Liver (tissue), 9 donors: ENCODE measurements around the gene MAML3. TPM values are rescaled to one million over a fixed set of nuclear protein-coding genes. Genes with fewer than 3 reads are reported as not detected.

Source experiments
- DNase-seq: peaks from one replicate; pipeline ENCODE4 v3.0.0-alpha.2; 2017; ENCODE audit warnings: low spot score
- H3K27ac ChIP-seq, 2 donors: one replicate each; pipeline ENCODE4 v1.7.0; 2013; ENCODE audit warnings: inconsistent platforms in 2 of 2, low read length in 2 of 2, control low read depth in 1 of 2, low read depth in 1 of 2, mild to moderate bottlenecking in 1 of 2
- H3K27me3 ChIP-seq, 4 donors: one replicate each; pipeline versions ENCODE4 v1.6.1 to v1.7.0; 2013; ENCODE audit warnings: low read length in 3 of 4, inconsistent platforms in 1 of 4, mild to moderate bottlenecking in 1 of 4, moderate library complexity in 1 of 4; ENCODE audit not compliant: control insufficient read depth in 4 of 4, insufficient read depth in 4 of 4
- H3K36me3 ChIP-seq, 4 donors: one replicate each; pipeline versions ENCODE4 v1.6.1 to v1.7.0; 2013; ENCODE audit warnings: low read length in 3 of 4, mild to moderate bottlenecking in 3 of 4, low read depth in 1 of 4, moderate library complexity in 1 of 4; ENCODE audit not compliant: control insufficient read depth in 4 of 4, insufficient read depth in 3 of 4
- H3K4me1 ChIP-seq, 4 donors: one replicate each; pipeline versions ENCODE4 v1.6.1 to v1.7.0; 2013; ENCODE audit warnings: low read length in 3 of 4, mild to moderate bottlenecking in 3 of 4, moderate library complexity in 1 of 4; ENCODE audit not compliant: control insufficient read depth in 4 of 4, insufficient read depth in 4 of 4
- H3K4me3 ChIP-seq, 3 donors: one replicate each; pipeline versions ENCODE4 v1.6.1 to v1.7.0; 2013; ENCODE audit warnings: low read length in 3 of 3, control low read depth in 1 of 3, low read depth in 1 of 3, mild to moderate bottlenecking in 1 of 3
- H3K9ac ChIP-seq, 2 donors: one replicate each; pipeline ENCODE4 v1.7.0; 2013; ENCODE audit warnings: low read length in 2 of 2, mild to moderate bottlenecking in 2 of 2, moderate library complexity in 2 of 2, control low read depth in 1 of 2, low read depth in 1 of 2
- H3K9me3 ChIP-seq, 4 donors: one replicate each; pipeline versions ENCODE4 v1.6.1 to v1.7.0; 2013; ENCODE audit warnings: low read length in 3 of 4; ENCODE audit not compliant: control insufficient read depth in 4 of 4
- ATF3 ChIP-seq: IDR thresholded peaks from 2 replicates; pipeline ENCODE4 v1.6.1; 2016; ENCODE audit warnings: antibody characterized with exemption
- EGR1 ChIP-seq, 2 donors: IDR thresholded peaks; 2 replicates each; pipeline ENCODE4 v1.6.1; 2016 to 2018; ENCODE audit warnings: antibody characterized with exemption in 2 of 2, low read depth in 2 of 2
- FOXA1 ChIP-seq: IDR thresholded peaks from 2 replicates; pipeline ENCODE4 v1.6.1; 2016; ENCODE audit warnings: antibody characterized with exemption
- GABPA ChIP-seq, 2 donors: IDR thresholded peaks in 1 of 2; conservative IDR thresholded peaks in 1 of 2; 2 replicates each; pipeline ENCODE4 v1.6.1; 2016; ENCODE audit warnings: antibody characterized with exemption in 2 of 2, mild to moderate bottlenecking in 1 of 2, moderate library complexity in 1 of 2
- HNF4A ChIP-seq, 2 donors: conservative IDR thresholded peaks; 2 replicates each; pipeline ENCODE4 v1.6.1; 2016; ENCODE audit warnings: antibody characterized with exemption in 2 of 2, mild to moderate bottlenecking in 2 of 2
- HNF4G ChIP-seq: IDR thresholded peaks from 2 replicates; pipeline ENCODE4 v1.6.1; 2016; ENCODE audit warnings: antibody characterized with exemption
- JUND ChIP-seq, 2 donors: IDR thresholded peaks; 2 replicates each; pipeline ENCODE4 v1.6.1; 2016; ENCODE audit warnings: antibody characterized with exemption in 2 of 2
- MAX ChIP-seq: IDR thresholded peaks from 2 replicates; pipeline ENCODE4 v1.6.1; 2016; ENCODE audit warnings: antibody characterized with exemption
- NR2F2 ChIP-seq: IDR thresholded peaks from 2 replicates; pipeline ENCODE4 v1.6.1; 2016; ENCODE audit warnings: antibody characterized with exemption
- RAD21 ChIP-seq, 2 donors: IDR thresholded peaks; 2 replicates each; pipeline ENCODE4 v1.6.1; 2016; ENCODE audit warnings: antibody characterized with exemption in 2 of 2, mild to moderate bottlenecking in 2 of 2
- RXRA ChIP-seq, 2 donors: IDR thresholded peaks; 2 replicates each; pipeline ENCODE4 v1.6.1; 2017 to 2018; ENCODE audit warnings: antibody characterized with exemption in 2 of 2, mild to moderate bottlenecking in 1 of 2
- SP1 ChIP-seq: IDR thresholded peaks from 2 replicates; pipeline ENCODE4 v1.6.1; 2018; ENCODE audit warnings: antibody characterized with exemption, mild to moderate bottlenecking
- TAF1 ChIP-seq: conservative IDR thresholded peaks from 2 replicates; pipeline ENCODE4 v1.6.1; 2016; ENCODE audit warnings: antibody characterized with exemption, mild to moderate bottlenecking
- YY1 ChIP-seq: IDR thresholded peaks from 2 replicates; pipeline ENCODE4 v1.6.1; 2016; ENCODE audit warnings: antibody characterized with exemption, mild to moderate bottlenecking
- WGBS: extraction: QIAGEN DNeasy Blood & Tissue Kit; methylation state at CpG from one replicate; pipeline ENCODE4 v1.1.7; 2013; 5-methylcytosine and 5-hydroxymethylcytosine counted together
- polyA plus RNA-seq, 2 donors: library from polyadenylated mRNA; stranded (reverse) in 1 of 2; unstranded in 1 of 2; fragments of 200-250 nt in 1 of 2; fragments of >200 nt in 1 of 2; fragmentation: Nextera tagmentation in 1 of 2; extraction: Ambion mirVana in 1 of 2; gene quantifications; one replicate each; pipeline versions ENCODE4 v1.2.1 to v1.2.3, GENCODE V29; 2013 to 2015
- total RNA-seq, 2 donors: library from RNA; depleted of rRNA; stranded (reverse); fragments of >200 nt; gene quantifications; one replicate each; pipeline ENCODE4 v1.2.3, GENCODE V29; 2014
- TF ChIP-seq, protein P1 (sequence below): IDR thresholded peaks from 2 replicates; pipeline ENCODE4 v1.6.1; 2016; ENCODE audit warnings: antibody characterized with exemption, mild to moderate bottlenecking
- donor health status: healthy.
- donor health status: healthy.
- donor health status: healthy.
- donor health status: healthy.
- donor health status: healthy.

The MAML3 gene
- total and polyA plus RNA-seq, 4 donors: 1.3 to 4.3 (median 2.7) TPM

DNA sequence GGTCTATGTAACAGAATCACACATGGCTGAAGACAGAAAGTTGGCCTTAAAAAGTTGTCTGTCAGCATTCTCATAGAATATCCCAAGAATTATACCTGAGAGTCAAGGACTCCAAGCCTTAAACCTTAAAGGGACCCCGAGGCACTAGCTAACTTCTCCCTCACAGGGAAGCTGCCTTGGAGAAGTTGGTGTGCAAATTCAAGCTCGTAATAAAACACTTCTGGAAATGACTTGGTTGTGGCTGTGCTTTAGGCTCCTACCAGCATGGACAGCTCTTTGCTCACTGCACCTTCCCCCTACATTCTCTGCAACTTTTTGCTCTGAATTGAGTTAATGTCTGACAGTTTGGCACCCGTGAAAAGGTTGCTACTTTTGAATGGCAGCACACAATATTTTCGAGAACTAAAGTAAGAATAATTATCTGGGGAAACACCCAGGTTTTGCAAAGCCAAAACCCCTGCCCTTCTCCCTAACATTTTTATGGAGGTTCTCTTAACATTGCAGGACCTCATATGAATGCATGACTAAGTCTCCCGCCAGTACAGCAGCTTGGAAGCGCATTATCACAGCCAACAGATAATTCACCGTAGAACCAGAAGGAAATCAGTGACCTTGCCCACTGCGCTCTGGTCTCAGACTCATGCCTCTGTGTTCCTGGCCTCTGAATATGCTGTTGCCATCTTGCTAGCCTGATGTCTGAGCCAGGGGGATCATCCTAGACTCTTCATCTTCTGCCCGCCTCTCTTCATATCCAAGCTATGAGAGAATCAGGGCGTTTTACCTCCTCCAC lies 397.4 kb downstream of the MAML3 start (continued):
- TF ChIP-seq MAX (no peak), HNF4A (conservative IDR thresholded peaks at IDR 0.05) (no peak), JUND (IDR thresholded peaks at IDR 0.05) (no peak), NR2F2 (no peak)

- H3K9me3 ChIP-seq: no peaks in the 10 kb centered on the region
- H3K27ac ChIP-seq: no peak overlapping the region
- TF ChIP-seq TAF1: no peak
- no peak for TF ChIP-seq JUND (IDR thresholded peaks at IDR 0.05)
- no peak for TF ChIP-seq YY1
- no peak for TF ChIP-seq ATF3
- H3K4me1 ChIP-seq: no peaks in the 10 kb centered on the region
- no peak for DNase-seq
- no peak overlapping the region for H3K4me3 ChIP-seq
- H3K27me3 ChIP-seq: no peaks in the 10 kb centered on the region
- H3K36me3 ChIP-seq: no peaks in the 10 kb centered on the region
- WGBS: 93% methylated on average over 12 of the region's 12 CpGs
- H3K9ac ChIP-seq: no peak overlapping the region
Measured at GRCh38 chr4:139754938-139755337, 399.0 kb downstream of the MAML3 start.

DNA sequence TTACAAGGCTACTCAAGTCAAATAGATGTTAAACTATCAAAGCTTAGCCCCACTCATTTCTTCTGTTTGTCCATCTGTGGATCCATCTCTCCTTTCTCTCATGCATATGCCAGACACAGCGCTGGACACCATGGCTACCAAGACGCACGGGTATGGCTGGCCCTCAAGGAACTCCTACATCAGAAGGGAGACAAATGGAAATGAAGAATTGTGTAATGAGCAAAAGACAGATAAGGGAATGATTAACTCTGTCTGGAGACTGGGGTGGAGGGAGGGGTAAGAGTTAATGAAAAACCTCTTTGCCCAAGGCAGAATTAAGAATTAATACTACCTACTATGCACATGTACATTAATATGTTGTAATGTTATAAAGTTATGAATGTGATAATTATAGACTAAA lies 400.3 kb downstream of the MAML3 start:
- Histone ChIP-seq H3K36me3 (no peaks in the 10 kb centered on the region), H3K9ac (no peak overlapping the region), H3K4me1 (no peaks in the 10 kb centered on the region), H3K9me3 (no peaks in the 10 kb centered on the region), H3K27me3 (no peaks in the 10 kb centered on the region), H3K4me3 (no peak overlapping the region), H3K27ac (no peak overlapping the region)
- TF ChIP-seq HNF4G: no peak
- TF ChIP-seq HNF4A (conservative IDR thresholded peaks at IDR 0.05): no peak
- TF ChIP-seq ATF3: no peak
- TF ChIP-seq, protein P1, sequence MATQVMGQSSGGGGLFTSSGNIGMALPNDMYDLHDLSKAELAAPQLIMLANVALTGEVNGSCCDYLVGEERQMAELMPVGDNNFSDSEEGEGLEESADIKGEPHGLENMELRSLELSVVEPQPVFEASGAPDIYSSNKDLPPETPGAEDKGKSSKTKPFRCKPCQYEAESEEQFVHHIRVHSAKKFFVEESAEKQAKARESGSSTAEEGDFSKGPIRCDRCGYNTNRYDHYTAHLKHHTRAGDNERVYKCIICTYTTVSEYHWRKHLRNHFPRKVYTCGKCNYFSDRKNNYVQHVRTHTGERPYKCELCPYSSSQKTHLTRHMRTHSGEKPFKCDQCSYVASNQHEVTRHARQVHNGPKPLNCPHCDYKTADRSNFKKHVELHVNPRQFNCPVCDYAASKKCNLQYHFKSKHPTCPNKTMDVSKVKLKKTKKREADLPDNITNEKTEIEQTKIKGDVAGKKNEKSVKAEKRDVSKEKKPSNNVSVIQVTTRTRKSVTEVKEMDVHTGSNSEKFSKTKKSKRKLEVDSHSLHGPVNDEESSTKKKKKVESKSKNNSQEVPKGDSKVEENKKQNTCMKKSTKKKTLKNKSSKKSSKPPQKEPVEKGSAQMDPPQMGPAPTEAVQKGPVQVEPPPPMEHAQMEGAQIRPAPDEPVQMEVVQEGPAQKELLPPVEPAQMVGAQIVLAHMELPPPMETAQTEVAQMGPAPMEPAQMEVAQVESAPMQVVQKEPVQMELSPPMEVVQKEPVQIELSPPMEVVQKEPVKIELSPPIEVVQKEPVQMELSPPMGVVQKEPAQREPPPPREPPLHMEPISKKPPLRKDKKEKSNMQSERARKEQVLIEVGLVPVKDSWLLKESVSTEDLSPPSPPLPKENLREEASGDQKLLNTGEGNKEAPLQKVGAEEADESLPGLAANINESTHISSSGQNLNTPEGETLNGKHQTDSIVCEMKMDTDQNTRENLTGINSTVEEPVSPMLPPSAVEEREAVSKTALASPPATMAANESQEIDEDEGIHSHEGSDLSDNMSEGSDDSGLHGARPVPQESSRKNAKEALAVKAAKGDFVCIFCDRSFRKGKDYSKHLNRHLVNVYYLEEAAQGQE: no peak
- no peak for TF ChIP-seq SP1
- no peak for TF ChIP-seq TAF1
- no peak for TF ChIP-seq FOXA1
- TF ChIP-seq GABPA (IDR thresholded peaks at IDR 0.05 in 1 of 2, conservative IDR thresholded peaks at IDR 0.05 in 1 of 2): no peak
- TF ChIP-seq JUND (IDR thresholded peaks at IDR 0.05): no peak
- TF ChIP-seq RAD21 (IDR thresholded peaks at IDR 0.05): no peak
- no peak for TF ChIP-seq MAX
- no peak for TF ChIP-seq EGR1 (IDR thresholded peaks at IDR 0.05; ENCODE audit: low read depth in 2 of 2)
- TF ChIP-seq RXRA (IDR thresholded peaks at IDR 0.05): no peak
- 86% methylated on average over 3 of the region's 3 CpGs for WGBS
- no peak for DNase-seq
